NCI-H460 (cell line): ENCODE measurements around the gene CTCF. TPM values are rescaled to one million over a fixed set of nuclear protein-coding genes. Genes with fewer than 3 reads are reported as not detected.

Source experiments
- DNase-seq: peaks from one replicate; pipeline ENCODE4 v3.0.0-alpha.2; 2016; ENCODE audit warnings: low read depth; ENCODE audit errors: extremely low read depth
- total RNA-seq: library from RNA; depleted of rRNA; stranded (reverse); fragments of >200 nt; shearing (Covaris generic); gene quantifications from 2 replicates; pipeline ENCODE4 v1.2.3, GENCODE V29; 2014

CTCF gene
- total RNA-seq, 1 experiment from 2014 or later: 55.9 TPM

GRCh38 chr16:67593288-67593687 lies 31.0 kb downstream of the CTCF start:
- no peak for DNase-seq

DNA sequence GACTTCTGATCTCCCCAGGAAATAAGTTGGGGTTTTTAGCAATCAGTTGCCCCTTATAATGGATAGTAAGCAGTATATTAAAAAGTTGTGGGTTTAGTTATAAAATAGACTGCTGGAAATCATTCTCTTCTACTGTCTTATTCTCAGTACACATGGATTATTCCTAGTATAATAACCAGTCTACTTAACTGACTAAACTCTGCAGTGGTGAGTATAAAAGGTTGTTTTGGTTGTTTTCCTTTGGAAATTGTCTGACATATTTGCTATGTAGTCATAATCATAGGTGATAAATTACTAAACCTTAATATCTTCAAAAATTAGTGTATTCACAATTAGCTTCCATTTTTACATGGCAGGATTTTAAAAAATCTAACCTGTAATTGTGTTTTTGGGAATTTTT lies 31.4 kb downstream of the CTCF start:
- DNase-seq: no peak

DNA sequence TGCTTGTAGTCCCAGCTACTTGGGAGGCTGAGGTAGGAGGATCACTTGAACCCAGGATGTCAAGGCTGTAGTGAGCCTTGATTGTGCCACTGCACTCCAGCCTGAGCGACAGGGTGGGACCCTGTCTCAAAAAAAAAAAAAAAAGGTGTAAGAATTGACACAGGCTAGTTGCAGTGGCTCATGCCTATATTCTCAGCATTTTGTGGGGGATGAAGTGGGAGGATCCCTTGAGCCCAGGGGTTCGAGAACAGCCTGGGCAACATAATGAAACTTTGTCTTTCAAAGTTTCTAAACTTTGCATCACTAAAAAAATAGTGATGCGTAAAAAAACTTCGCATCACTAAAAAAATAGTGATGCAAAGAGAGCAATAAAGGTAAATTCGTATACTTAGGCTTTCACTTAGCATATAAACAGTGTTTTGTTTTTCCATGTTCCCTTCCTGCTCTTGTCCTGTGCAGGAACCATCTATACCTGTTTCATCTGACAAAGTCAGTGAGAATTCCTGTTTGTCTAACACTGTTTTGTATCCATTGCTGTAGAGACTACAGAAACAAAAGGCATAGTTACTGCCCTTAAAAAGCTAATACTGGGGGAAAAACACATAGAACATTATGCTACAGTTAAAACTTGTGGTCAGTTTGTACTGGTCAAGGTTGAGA lies 32.1 kb downstream of the CTCF start:
- no peak for DNase-seq

GRCh38 chr16:67594956-67595355 lies 32.6 kb downstream of the CTCF start:
- DNase-seq: no peak

DNA sequence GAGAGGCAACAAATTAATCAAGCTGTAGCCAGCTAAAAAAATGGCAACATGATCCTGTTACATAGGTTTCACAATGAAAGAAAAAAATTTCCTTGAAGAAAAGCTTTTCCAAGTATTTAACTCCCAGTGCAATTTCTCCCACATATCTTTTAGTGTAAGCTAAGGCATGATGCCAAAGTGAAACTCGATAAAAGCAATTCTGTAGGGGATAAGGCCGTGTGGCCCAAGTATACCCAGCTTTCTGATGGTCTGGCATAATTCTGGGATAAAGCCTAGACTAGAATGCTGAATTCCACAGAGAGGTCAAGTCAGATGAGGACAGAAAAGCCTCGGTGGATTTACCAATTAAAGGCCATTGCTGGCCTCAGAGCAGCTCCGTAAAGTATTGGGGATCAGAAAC lies 36.2 kb downstream of the CTCF start:
- no peak for DNase-seq

- DNase-seq: no peak
These were observed 43.3 kb downstream of the CTCF start for GRCh38 chr16:67605641-67606040.

DNA sequence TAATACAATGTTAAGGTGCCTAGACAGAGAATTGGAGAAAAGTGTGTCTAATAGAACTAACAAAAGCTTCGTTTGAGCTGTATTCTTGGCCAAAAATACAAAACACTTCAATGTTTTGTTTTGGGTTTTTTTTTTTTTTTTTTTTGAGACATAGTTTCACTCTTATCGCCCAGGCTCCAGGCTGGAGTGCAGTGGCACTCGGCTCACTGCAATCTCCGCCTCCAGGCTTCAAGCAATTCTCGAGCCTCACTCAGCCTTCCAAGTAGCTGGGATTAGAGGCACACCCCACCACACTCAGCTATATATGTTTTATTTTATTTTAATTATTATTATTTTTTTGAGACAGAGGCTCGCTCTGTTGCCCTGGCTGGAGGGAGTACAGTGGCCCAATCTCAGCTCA lies 44.3 kb downstream of the CTCF start:
- DNase-seq: no peak

- DNase-seq: no peak
These were observed 46.0 kb downstream of the CTCF start for GRCh38 chr16:67608364-67608763.

DNA sequence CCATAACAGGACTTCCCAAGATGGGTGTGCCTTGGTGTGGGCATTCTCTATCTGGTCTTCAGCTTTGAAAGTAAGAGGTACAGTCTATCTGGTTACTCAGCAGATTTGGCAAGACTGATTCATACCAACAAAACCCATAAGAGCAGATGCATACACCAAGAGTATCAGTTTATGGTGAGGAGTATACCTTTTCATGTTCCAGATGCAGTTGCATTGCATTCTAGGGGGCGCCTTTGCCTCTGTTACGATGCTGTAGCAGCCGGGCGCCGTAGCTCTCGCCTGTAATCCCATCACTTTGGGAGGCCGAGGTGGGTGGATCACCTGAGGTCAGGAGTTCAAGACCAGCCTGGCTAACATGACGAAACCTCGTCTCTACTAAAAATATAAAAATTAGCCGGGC lies 51.5 kb downstream of the CTCF start:
- no peak for DNase-seq

DNA sequence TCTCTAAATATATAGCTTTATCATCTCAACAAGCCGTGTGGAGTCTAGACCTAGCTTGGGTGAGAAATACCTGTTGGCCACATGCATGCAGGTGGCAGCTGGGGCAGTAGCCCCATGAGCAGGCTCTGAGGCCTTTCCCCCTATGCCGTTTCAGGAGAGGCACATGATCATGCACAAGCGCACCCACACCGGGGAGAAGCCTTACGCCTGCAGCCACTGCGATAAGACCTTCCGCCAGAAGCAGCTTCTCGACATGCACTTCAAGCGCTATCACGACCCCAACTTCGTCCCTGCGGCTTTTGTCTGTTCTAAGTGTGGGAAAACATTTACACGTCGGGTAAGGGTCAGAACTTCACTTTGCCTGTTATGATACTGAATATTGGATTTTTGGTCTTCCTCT lies 65.9 kb downstream of the CTCF start:
- DNase-seq: no peak

DNA sequence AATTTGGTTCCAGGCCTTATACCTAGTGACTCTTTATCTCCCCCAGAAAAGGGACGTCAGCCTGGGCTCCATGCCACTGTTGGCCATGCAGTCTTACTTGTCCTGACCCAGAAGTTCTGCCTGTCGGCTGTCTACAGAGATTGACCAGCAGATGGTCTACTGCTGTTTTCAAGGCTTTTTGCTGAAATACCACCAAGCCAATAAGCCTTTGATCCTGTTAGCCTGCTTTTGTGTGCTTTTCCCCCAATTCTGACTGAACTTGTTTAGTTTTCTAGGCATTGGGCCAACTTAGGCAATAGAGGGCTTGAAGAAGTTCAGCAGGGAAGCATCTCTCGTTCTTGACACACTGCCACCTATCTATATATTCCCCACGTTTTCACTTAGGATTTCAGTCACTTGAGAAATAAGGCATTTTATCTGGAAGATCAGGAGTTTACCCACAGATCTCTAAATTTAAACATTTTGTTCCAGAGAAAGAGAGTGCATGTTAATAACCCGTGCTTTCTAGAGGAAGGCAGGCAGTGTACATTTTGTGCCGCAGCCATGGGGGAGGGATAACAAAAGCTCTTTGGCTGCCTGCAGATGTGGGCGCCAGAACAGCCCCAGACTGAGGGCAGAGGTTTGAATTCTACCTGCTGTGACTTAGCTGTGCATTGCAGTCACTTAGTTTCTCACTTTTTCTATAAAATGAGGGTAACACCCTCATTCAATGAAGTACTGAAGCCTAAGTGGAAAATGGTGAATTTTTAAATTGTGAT lies 70.3 kb downstream of the CTCF start:
- DNase-seq: no peak

DNA sequence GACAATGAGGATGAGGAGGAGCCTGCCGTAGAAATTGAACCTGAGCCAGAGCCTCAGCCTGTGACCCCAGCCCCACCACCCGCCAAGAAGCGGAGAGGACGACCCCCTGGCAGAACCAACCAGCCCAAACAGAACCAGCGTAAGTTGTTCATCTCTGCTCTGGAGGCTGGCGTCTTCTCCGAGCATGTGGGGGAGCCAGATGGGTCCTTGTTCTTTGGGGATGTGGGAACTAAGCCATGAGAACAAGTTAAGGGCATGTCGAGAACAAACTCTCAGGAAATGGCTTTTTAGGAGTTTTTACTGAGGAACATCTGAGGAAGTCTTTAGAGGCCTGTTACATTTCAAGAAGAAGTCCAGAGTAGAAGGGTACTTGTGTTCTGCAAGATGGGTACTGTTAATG lies 74.4 kb downstream of the CTCF start:
- DNase-seq: no peak

DNA sequence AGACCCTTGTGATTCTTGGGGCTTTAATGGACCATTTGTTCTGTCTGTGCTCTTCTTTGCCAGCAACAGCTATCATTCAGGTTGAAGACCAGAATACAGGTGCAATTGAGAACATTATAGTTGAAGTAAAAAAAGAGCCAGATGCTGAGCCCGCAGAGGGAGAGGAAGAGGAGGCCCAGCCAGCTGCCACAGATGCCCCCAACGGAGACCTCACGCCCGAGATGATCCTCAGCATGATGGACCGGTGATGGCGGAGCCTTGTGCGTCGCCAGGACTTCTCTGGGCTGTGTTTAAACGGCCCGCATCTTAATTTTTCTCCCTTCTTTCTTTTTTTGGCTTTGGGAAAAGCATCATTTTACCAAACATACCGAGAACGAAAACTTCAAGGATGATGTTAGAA lies 75.3 kb downstream of the CTCF start:
- no peak for DNase-seq

DNA sequence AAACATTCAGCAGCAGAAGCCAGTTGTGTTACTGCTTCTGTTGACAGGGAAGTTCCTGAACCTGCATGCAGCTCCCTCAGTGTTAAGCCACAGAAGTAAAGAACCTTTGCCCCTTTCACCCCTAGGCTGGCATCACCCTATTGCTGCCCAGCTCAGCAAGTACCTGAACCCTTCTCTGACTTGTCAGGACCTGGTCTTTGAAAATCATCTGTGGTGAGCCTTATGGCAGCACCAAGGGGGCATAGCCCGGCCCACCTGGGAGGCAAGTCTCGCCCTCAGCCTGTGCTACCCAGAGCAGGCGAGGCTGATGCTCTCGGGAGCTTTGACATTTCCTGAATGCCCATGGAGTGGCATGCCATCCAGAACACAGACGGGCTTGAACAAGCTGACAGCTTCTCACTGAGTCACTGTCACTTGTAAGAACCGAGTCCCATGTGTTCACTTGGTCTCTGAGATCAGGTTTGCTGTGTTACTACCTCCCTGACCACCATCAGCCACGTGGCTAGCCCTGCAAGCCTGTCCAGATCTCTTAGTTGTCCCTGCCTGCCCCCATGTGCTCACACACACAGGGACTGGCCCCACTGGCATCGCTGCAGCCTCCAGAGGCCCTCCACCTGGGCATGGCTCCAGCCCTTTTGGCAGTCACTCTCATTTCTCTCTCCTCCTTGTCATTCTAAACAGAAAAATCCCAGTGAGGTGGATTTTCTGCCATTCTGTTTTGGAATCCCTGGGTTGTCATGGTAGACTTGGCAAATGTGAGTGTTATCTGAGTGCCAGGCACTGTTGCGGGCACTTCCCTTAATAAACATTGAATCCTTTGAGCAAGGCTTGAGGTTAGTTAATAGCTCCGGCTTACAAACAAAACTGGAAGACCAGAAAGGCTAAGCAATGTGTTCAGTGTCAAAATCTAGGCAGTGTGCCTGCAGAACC lies 79.7 kb downstream of the CTCF start:
- DNase-seq: no peak

- no peak for DNase-seq
These were observed 81.7 kb downstream of the CTCF start for GRCh38 chr16:67644038-67644437.

- DNase-seq: no peak
These were observed 83.2 kb downstream of the CTCF start for GRCh38 chr16:67645397-67646121.

DNA sequence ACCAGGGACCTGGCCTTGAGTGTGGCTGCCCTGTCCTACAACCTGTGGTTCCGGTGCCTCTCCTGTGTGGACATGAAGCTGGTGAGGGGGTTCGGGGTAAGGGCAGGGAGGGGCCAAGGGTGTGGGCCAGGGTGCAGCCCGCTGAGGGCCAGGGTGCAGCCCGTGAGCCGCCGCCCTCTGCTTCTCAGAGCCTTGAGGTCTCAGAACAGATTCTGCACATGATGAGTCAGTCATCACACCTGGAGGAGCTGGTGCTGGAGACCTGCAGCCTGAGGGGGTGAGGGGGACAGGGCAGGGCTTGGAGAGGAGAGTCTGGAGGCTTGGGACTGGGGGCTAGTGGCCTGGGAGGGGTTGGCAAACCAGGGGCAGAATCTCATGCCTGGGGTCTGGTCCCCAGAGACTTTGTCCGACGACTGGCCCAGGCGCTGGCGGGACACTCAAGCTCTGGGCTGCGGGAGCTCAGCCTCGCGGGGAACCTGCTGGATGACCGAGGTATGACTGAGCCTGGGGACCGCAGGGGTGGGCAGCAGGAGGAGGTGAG lies 84.9 kb downstream of the CTCF start:
- DNase-seq: no peak

- DNase-seq: no peak
These were observed 85.4 kb downstream of the CTCF start for GRCh38 chr16:67647681-67648080.

- no peak for DNase-seq
These were observed 85.9 kb downstream of the CTCF start for GRCh38 chr16:67648088-67648763.
